MG63 (cell line): ENCODE data around the gene PHLPP1. TPM values are rescaled to one million over a fixed set of nuclear protein-coding genes. Genes with fewer than 3 reads are reported as not detected.
A peak's percentile ranks its signal among the peaks of the same experiment; 100 is the strongest.
"Not testable (repeated sequence)": the region's sequence is repeated elsewhere in the genome, so short reads cannot be mapped to it uniquely, and the experiment has no call there.

Experiments
- DNase-seq: peaks from one replicate; pipeline ENCODE4 v3.0.0-alpha.2; 2020
- H3K27me3 ChIP-seq: fragments of 250-450 bp; sonication (Bioruptor Pico); 2 replicates; pipeline ENCODE4 v1.5.1; 2020; ENCODE audit warnings: mild to moderate bottlenecking, moderate library complexity
- H3K36me3 ChIP-seq: fragments of 250-450 bp; sonication (Bioruptor Pico); 2 replicates; pipeline ENCODE4 v1.5.1; 2020; ENCODE audit warnings: mild to moderate bottlenecking, moderate library complexity
- H3K4me3 ChIP-seq: fragments of 250-450 bp; sonication (Bioruptor Pico); 2 replicates; pipeline ENCODE4 v1.5.1; 2020; ENCODE audit warnings: mild to moderate bottlenecking, moderate library complexity
- H3K9me3 ChIP-seq: fragments of 250-450 bp; sonication (Bioruptor Pico); 2 replicates; pipeline ENCODE4 v1.5.1; 2020; ENCODE audit warnings: mild to moderate bottlenecking, moderate library complexity
- total RNA-seq: library from RNA; depleted of rRNA; stranded (reverse); fragments of >200 nt; shearing (Covaris generic); gene quantifications from 2 replicates; pipeline ENCODE4 v1.2.3, GENCODE V29; 2014; ENCODE audit warnings: low replicate concordance; rRNA removed

PHLPP1 gene
- total RNA-seq = 5.4 and 6.6 TPM in 2 replicates

DNA sequence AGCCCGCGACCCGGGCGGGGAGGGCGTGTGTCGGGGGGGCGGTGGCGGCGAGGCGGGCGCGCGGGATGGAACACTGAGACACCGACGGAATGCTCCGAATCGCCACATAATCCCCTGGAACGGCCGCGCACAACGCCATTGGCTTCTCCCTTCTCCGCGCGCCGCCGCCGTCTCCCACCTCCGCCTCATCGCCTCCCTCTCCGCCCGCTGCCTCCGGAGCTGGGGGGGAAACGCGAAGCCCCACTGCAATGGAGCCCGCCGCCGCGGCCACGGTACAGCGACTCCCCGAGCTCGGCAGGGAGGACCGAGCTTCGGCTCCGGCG lies at the start of gene PHLPP1:
TSS of gene PHLPP1 (plus strand) at position 106 of the 323 bp plus-strand sequence. CDS start at position 249, 143 bp downstream.
- Histone ChIP-seq H3K27me3 (no peaks in the 10 kb centered on the region), H3K4me3 (peak within 1 kb of the TSS; percentile 66)

DNA sequence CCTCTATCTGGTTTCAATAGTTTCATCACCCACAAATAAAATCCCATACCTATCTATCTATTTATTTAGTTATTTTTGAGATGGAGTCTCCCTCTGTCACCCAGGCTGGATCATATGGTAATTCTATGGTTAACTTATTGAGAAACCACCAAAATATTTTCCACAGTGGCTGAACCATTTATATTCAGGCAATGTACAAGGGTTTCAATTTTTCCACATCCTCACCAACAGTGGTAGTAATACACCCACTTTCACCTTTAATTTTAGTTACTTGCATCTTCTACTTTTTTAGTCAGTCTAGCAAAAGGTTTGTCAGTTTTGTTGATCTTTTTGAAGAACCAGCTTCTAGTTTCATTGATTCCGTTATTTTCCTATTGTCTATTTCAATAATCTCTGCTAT lies 46.1 kb upstream of the PHLPP1 start:
- H3K9me3 ChIP-seq = no peaks in the 10 kb centered on the region; the same call in 1 of the 2 replicates
- no peak for DNase-seq
- H3K36me3 ChIP-seq = no peaks in the 10 kb centered on the region
- no peaks in the 10 kb centered on the region for H3K27me3 ChIP-seq
- H3K4me3 ChIP-seq = no peak overlapping the region

More for the DNA sequence above, at the start of gene PHLPP1:
- Histone ChIP-seq H3K9me3 (no peaks in the 10 kb centered on the region), H3K36me3 (peaks cover 7% of the 10 kb centered on the region; the same call in 1 of the 2 replicates)
- no peak for DNase-seq

DNA sequence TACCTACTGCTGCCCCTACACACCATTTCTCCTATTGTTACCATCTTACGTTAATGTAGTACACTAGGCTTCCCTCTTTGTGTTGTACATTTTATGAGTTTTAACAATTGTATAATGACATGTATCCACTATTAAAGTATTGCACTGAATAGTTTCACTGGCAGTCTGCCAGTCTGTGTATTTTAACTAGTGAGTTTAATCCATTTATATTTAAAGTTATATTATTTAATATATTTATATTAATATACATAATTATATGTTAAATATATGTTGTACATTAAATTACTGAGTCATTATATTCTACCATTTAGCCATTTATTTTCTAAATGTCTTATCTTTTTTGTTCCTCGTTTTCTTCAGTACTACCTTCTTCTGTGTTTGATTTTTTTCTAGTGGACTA lies 44.8 kb upstream of the PHLPP1 start:
- H3K4me3 ChIP-seq = no peak overlapping the region
- DNase-seq = no peak

DNA sequence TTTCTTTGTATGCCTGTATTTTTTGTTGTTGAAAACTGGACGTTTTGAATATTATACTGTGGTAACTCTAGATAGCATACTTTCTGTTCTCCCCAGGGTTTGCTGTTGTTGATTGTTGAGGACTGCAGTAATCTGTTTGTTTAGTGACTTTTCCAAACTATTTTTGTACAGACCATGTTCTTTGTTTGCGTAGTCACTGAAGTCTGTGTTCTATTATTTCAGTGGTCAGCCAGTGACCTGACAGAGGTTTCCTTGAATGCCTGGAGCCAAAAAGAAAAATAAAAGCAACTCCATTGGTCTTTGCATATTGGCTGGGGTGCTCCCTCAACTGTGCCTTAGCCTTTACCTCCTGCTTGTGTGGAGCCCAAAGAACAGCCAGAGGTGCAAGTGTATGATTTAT lies 42.7 kb upstream of the PHLPP1 start:
- Histone ChIP-seq H3K27me3 (no peaks in the 10 kb centered on the region), H3K36me3 (no peaks in the 10 kb centered on the region), H3K9me3 (no peaks in the 10 kb centered on the region; the same call in 1 of the 2 replicates), H3K4me3 (no peak overlapping the region)
- no peak for DNase-seq

More for the DNA sequence above, 44.8 kb upstream of the PHLPP1 start:
- Histone ChIP-seq H3K27me3 (no peaks in the 10 kb centered on the region), H3K9me3 (no peaks in the 10 kb centered on the region; the same call in 1 of the 2 replicates), H3K36me3 (no peaks in the 10 kb centered on the region)

DNA sequence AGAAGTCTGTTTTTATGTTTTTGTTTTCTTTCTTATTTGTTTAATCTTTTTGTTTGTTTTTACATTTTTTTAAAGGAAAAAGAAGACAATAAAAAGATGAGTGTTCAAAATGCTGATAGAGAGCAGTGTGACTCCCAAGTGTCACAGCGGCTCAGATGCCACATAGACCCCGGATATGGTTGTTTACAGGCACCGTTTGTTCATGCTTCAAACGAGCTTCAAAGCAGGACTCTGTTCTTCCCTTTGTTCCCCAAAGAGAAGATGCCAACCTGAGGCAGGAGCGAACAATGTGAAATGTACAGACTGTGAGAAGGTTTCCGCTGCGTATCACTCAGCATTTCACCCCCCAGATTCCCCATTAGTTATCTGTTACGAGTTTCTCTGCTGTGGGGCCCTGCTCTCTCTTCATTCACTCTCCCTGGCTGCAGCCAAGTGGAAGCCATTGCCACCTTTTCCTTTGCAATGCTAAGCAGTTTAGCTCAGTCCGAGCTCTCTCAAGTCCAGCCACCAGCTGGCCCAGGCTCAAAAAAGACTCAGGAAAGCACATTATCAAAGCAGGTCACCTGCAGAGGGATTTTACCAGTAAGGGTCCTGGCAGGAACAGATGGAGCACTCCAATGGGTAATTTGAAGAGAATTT lies 36.4 kb upstream of the PHLPP1 start:
- Histone ChIP-seq H3K27me3 (no peaks in the 10 kb centered on the region), H3K9me3 (no peaks in the 10 kb centered on the region; the same call in 1 of the 2 replicates)

DNA sequence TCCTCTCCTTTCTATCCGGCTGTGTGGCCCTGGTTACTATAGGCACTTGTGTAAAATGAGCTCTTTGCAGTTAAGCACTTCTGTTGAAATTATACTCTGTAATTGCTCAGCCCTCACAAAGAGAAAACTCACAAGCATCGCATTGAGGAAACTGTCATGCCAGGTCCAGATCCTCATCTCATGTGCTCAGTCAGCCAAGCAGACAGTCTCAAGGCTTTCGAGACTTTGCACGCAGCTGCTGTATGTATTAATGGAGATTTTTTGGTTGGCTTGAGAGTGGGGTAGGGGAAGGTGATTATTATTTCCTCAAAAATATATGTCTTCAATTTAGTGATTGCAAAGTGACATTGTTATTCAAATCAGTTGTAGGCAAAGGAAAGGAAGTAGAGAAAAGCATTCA lies 33.0 kb upstream of the PHLPP1 start:
- Histone ChIP-seq H3K4me3 (no peak overlapping the region), H3K9me3 (no peaks in the 10 kb centered on the region)
- DNase-seq = no peak

More for the DNA sequence above, 36.4 kb upstream of the PHLPP1 start:
- no peaks in the 10 kb centered on the region for H3K36me3 ChIP-seq
- no peak overlapping the region for H3K4me3 ChIP-seq
- no peak for DNase-seq

DNA sequence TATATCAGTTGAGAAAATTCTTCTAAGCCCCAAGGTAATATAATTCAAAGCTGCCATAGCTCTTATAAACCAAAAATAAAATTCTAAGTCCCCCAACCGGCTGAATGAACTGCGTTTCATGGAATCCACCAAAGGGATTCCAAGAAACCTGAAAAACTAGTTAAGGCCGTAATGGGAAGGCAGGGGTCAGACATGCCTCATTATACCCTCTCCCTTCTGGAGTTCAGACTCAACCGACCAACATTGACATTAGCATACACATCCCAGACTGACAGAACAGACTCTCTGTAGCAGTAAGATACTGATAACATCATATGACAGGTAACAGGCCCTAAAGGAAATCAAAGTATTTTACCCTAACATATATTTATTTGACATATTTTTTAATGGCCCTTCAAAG lies 31.4 kb upstream of the PHLPP1 start:
- no peak for DNase-seq
- Histone ChIP-seq H3K27me3 (no peaks in the 10 kb centered on the region), H3K4me3 (no peak overlapping the region), H3K9me3 (no peaks in the 10 kb centered on the region), H3K36me3 (no peaks in the 10 kb centered on the region)

More for the DNA sequence above, 33.0 kb upstream of the PHLPP1 start:
- no peaks in the 10 kb centered on the region for H3K36me3 ChIP-seq
- H3K27me3 ChIP-seq = no peaks in the 10 kb centered on the region

DNA sequence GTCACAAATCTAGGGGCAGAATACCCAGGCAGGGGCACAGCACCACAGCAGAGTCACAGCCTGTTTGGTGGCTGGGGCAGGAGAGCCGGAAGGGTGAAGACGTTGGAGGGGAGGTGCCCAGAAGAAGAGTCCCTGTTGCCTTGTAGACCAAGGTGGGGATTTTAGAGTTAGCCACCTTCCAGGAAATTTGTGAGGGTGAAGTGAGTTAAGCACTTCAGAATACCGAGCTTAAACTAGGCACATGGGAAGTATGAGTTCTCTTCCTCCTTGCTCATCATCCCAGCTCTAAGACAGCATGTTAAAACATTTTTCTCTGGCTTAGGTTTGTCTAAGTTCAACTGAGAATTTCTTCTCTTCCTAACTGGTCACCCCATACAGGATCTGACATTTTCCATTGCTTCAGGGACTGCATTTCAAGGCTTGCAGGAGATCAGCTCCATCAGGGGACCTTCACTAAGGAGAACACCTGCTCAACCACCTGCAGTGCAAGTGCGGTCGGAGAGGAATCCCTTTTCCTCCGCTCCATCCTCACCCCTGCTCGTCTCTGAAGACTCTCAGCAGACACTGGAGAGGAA lies 26.5 kb upstream of the PHLPP1 start:
- no peak for DNase-seq
- H3K9me3 ChIP-seq = no peaks in the 10 kb centered on the region
- H3K27me3 ChIP-seq = no peaks in the 10 kb centered on the region
- H3K36me3 ChIP-seq = no peaks in the 10 kb centered on the region
- no peak overlapping the region for H3K4me3 ChIP-seq

DNA sequence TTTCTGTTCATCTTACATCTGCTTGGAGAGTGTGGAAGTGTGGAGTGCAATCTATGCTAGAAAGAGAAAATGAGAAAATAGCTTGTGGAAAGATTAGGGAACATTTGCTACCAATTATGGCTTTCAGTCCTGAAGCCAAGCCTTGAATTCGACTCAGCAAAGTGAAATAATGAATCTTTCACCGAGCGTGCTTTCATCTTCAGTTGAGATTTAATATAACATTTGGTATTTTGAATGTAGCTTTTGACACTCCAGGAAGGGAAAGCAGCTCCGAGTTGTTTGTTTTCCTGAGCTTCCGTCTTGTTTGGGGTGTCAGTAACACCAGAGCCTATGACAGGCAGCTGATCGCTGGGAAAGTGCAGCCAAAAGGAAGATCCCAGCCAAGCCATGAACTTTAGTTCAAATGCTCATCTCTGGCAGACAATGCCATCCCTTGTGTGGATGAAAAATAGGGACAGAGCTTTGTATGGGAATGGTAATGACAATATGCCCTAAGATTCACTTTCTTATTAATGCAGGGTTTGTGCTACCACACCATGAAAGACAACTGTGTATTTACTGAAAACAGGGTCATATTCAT lies 25.0 kb upstream of the PHLPP1 start:
- no peaks in the 10 kb centered on the region for H3K9me3 ChIP-seq
- no peak for DNase-seq

DNA sequence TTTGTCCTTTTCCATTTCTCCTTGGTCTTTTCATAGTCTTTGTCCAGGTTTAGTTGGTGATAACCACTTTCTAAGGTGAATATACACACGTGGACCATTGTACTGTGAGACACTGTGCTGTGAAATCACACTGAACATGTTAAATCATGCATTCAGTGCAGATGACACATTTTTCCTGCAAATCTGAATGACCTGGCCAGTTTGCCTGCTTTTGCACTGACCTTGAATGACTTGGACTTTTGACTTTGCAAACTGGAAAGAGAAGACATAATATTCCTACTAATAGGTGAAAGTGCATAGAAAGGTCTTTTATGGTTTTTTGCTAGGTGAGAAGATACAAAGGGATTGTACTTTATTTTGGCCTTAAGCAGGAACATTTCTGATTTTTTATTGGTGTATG lies 21.7 kb upstream of the PHLPP1 start:
- Histone ChIP-seq H3K36me3 (no peaks in the 10 kb centered on the region), H3K9me3 (no peaks in the 10 kb centered on the region), H3K4me3 (no peak overlapping the region), H3K27me3 (no peaks in the 10 kb centered on the region)
- no peak for DNase-seq

More for the DNA sequence above, 25.0 kb upstream of the PHLPP1 start:
- H3K36me3 ChIP-seq = no peaks in the 10 kb centered on the region
- no peak overlapping the region for H3K4me3 ChIP-seq
- H3K27me3 ChIP-seq = no peaks in the 10 kb centered on the region

DNA sequence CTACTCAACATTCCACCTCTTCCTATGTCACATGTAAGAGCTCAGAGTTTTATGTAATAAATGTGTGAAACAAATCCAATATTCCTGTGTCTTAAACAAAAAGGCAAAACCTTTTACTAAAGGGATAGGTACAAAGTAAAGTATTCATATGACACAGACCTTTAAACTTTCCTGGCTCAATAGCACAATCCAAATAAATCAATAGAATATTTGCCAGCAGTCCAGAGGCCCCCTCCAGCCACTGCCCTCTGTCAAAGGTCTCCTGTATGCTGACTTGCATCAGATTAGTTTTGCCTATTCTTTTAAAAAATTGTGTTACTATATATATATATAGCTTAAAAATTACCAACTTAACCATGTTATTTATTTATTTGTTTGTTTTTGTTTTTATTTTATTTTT lies 17.7 kb upstream of the PHLPP1 start:
- no peak for DNase-seq
- no peaks in the 10 kb centered on the region for H3K9me3 ChIP-seq

DNA sequence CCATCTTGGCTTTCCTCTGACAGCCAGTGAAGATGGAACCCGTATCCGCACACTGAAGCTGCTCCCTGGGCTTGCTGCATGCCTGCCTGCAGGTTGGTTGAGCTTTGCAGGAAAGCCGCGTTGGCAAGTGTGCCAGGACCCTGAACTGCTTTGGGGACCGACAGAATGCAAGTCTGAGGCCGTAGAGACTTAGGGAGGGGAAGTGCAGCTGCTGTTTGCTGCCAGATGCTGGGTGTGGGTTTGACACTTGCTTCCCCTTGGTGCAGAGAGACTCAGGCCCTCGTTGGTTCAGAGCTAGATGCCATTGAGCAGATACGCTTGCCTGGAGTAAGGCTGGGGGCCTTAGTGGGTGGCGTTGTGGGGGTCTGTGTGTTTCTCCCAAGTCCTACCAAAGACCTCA lies 13.1 kb upstream of the PHLPP1 start:
- Histone ChIP-seq H3K4me3 (no peak overlapping the region), H3K27me3 (no peaks in the 10 kb centered on the region), H3K9me3 (no peaks in the 10 kb centered on the region), H3K36me3 (no peaks in the 10 kb centered on the region)
- DNase-seq = no peak

More for the DNA sequence above, 17.7 kb upstream of the PHLPP1 start:
- Histone ChIP-seq H3K4me3 (no peak overlapping the region), H3K36me3 (no peaks in the 10 kb centered on the region), H3K27me3 (no peaks in the 10 kb centered on the region)

DNA sequence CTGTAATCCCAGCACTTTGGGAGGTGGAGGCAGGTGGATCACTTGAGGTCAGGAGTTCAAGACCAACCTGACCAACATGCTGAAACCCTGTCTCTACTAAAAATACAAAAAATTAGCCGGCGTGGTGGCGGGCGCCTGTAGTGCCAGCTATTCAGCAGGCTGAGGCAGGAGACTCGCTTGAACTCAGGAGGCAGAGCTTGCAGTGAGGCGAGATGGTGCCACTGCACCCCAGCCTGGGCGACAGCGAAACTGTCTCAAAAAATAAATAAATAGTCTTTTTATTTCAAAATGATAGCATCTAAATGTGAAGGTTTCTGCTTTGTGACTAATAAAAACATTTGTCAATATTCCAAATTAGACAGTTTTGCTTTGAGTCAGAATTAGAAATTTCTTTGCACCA lies 8.5 kb upstream of the PHLPP1 start:
- not testable (repeated sequence) for DNase-seq, H3K9me3 ChIP-seq, H3K36me3 ChIP-seq, H3K4me3 ChIP-seq, H3K27me3 ChIP-seq

DNA sequence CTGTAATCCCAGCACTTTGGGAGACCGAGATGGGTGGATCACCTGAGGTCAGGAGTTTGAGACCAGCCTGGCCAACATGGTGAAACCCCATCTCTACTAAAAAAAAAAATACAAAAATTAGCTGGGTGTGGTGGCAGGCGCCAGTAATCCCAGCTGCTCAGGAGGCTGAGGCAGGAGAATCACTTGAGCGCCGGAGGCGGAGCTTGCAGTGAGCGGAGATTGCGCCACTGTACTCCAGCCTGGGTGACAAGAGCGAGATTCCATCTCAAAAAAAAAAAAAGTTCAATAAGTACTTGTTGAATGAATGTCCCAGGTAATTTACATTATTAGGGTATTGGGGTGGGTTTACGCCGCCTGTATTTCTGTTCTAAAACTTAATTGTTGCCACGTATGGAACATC lies 5.4 kb upstream of the PHLPP1 start:
- H3K36me3 ChIP-seq, H3K9me3 ChIP-seq, H3K4me3 ChIP-seq, H3K27me3 ChIP-seq, DNase-seq: not testable (repeated sequence)

DNA sequence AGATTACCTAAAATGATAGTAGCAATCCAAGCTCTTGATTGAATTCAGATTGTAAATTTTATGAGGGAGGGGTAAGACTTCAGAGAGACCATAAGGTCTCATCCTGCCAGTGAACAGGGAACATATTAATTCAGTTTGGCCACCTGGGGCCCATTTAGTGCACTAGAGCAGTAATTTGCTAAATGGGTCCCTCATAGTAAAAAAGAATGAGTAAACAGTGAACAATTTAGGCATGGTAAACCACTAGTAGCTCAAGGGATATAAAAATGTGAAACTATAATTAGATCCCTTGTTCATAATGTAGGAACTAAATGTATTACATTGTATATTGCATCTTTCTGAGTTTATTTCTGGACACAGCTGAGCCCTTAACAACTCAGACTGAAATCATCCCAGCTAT lies 4.9 kb upstream of the PHLPP1 start:
- DNase-seq = peak; percentile 4
- Histone ChIP-seq H3K9me3 (no peaks in the 10 kb centered on the region), H3K4me3 (no peak overlapping the region), H3K27me3 (no peaks in the 10 kb centered on the region), H3K36me3 (no peaks in the 10 kb centered on the region)

DNA sequence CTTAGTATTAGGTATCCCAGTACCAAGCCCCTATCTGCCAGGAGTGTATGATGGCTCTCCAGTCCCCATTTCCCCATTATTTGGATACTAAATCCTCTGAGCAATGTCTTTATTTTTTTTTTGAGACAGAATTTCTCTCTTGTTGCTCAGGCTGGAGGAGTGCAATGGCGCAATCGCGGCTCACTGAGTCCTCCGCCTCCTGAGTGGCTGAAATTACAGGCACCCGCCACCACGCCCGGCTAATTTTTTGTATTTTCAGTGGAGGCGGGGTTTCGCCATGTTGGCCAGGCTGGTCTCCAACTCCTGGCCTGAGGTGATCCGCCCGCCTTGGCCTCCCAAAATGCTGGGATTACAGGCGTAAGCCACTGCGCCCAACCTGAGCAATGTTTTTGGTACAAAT lies 3.6 kb upstream of the PHLPP1 start:
- H3K27me3 ChIP-seq = no peaks in the 10 kb centered on the region
- H3K36me3 ChIP-seq = no peaks in the 10 kb centered on the region
- no peak for DNase-seq
- H3K4me3 ChIP-seq = no peak overlapping the region
- H3K9me3 ChIP-seq = no peaks in the 10 kb centered on the region

DNA sequence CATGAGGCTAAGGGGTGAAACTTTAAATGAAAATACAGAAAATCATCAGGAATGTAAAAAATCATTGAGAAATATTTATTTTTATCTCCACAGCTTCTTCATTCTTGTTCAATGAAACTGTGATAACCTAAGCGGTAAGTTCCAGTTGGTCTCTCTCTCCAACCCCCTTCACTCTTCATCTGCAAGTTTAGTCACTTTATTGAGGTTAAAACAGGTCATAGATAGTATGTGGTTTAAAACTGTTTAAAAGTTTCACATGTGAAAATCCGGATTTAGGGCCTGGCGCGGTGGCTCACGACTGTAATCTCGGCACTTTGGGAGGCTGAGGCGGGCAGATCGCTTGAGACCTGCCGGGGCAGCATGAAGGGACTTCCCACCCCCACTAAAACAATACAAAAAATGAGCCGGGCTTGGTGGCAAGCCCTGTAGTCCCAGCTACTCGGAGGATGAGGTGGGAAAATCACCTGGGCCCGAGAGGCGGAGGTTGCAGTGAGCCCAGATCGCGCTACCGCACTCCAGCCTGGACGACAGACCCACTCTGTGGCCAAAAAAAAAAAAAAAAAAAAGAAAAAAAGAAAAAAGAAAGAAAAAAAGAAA lies 1.6 kb upstream of the PHLPP1 start:
- H3K9me3 ChIP-seq = no peaks in the 10 kb centered on the region
- H3K36me3 ChIP-seq = peaks cover 7% of the 10 kb centered on the region; the same call in 1 of the 2 replicates
- DNase-seq = no peak
- no peak overlapping the region for H3K4me3 ChIP-seq
- no peaks in the 10 kb centered on the region for H3K27me3 ChIP-seq
